Measurements from ENCODE around the gene ANP32A.
A peak's percentile ranks its signal among the peaks of the same experiment; 100 is the strongest.

Gene ANP32A

DNA sequence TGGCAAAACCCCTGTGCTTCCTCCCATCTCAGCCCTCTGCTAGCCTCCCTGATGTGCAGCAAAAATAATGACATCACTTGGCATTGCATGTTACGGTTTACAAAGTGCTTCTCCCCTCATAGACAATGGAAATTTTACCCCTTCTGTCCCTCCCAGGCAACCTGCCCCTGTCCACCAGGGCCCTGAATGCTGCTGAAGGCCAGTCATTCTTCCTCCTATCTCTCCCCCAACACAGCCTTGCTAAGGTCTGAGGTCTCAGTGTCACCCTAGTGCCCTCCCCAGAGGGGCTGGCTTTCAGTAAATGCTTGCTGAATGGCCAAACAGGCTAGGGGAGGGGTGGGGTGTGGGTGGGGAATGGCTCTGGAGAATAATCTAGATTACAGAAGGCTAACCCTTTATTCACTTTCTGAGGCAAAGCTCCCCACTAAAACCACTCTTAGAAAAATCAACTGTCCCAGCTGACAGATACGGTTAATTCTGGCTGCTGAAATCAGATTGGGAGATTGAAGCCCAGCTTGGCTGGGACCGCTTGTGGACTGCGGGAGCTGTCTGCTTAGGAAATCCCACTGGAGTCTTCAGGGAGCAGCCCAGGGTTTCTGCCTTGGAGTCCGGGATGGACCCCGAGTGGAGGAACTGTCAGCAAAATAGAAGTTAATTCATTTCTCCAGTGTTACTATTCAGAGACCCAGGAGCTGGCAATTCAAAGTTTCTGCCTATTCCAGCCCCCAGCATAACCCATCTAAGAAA is 22.9 kb downstream of the ANP32A start:
- no peak for DNase-seq (ENCODE audit: low spot score)

DNA sequence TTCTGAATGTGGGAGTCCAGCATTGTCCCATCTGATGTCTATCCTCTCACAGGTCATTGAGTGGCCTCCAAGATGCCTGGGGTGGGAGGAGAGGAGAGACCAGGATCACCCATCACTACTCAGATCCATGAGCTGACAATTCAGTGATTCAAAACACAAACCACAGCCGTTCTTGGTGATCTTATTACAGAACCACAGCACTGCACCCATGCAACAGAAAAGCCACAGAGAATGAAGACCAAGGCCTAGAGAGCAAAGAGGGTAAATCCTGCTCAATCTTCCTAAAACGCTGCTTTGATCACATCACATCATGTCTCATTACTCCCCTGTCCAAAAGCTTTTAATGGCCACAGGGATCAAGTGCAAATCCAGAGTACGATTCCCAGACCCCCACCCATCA is 23.5 kb downstream of the ANP32A start:
- DNase-seq (ENCODE audit: low spot score), result no peak

DNA sequence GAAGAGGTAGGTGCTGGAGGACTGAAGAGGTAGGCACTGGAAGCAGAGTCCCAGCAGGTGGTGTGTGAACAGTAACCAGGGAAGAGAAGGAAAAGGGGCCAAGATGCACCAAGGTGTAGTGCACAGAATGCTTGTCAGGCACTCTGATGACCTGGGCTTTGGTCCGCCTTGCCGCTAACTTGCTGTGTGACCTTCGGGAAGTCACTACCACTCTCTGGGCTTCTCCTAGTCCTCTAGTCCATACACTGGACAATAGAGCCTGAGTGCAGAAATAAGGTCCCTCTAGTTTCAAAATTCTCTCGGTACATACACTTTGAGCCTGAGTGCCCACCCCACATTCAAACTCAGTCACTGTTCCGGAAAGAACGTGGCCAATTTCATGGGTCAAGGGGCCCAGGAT is 24.1 kb downstream of the ANP32A start:
- DNase-seq (ENCODE audit: low spot score), result no peak

DNA sequence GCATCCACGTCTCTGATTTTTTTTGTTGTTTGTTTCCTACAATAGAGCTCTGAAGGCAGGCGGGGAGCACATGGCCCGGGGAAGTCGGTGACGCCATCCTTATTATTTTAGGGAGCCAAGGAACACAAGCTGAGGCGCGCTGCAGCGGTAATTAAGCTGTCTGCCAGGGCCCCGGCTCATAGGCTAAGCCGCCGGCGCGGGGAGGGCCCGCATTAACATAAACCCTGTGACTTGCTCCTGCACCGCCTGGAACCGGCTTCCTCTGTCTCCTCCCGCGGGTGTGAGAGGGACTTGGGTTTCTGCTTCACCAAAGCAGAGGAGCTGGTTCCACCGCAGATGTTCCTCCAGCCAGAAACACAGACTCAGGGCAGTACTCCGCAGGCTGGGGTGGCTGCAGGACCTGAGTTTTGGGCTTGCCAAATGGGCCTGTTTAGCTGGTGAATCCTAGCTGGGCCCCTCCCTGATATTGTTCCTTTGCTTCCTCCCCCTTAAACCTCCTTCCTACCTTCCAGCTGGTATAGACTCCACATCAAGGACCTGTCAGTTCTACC is 25.3 kb downstream of the ANP32A start:
- DNase-seq (ENCODE audit: low spot score), result peak; percentile 84

DNA sequence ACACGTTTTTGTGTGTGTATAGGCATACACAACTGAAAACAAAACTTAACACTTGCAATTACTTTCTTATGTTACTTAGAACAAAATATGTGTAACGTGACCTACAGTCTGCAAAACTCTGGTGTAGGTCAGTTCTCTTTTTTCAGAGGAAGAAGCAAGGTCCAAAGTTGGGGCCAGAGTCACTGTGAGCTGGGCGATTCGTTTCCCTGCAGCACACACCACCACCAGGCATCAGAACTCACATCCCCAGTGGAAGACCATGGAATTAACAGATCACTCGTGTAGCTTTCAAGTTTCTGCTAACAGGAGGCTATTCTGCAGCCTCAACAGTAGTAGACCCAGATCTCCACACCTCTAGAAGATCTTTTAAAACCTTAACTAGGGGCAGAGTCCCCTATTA is 25.8 kb downstream of the ANP32A start:
- DNase-seq (ENCODE audit: low spot score), result no peak

DNA sequence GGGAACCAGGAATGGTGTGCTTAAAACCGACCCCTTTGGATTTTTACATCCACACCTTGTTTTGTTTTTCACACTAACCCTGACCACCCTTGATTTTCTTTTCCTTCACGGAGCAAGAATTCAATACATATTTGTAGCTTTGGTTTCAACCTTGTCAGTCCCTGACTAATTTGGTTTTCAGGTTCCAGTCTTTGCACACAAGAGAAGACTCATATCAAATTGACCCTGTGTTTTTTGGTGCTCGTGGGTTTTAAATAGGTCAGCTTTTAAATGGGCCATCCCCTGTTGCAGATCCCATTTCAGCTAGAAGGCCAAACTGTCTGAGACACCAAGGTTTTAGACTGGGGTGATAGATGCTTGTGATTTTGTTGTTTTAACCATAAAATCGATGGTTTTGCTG is 26.4 kb downstream of the ANP32A start:
- no peak for DNase-seq (ENCODE audit: low spot score)

DNA sequence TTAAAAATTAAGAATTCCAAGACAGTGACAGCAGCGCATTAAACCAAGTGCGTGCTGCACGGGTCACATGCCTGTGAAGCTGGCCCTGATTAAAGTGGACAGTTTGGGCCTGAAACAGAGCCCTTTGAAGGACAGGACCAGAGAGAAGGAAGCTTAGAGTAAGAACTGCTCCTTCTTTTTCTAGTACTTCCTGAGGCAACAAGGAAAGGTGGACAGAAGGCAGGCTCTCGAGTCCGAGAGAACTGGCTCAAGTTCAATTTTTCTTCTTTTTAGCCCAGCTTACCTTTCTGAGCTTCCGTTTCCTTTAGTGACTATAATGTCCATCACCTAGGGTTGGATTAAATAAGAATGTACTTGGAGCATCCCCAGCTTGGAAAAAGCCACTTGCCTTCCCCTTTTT is 26.9 kb downstream of the ANP32A start:
- DNase-seq (ENCODE audit: low spot score), result no peak

DNA sequence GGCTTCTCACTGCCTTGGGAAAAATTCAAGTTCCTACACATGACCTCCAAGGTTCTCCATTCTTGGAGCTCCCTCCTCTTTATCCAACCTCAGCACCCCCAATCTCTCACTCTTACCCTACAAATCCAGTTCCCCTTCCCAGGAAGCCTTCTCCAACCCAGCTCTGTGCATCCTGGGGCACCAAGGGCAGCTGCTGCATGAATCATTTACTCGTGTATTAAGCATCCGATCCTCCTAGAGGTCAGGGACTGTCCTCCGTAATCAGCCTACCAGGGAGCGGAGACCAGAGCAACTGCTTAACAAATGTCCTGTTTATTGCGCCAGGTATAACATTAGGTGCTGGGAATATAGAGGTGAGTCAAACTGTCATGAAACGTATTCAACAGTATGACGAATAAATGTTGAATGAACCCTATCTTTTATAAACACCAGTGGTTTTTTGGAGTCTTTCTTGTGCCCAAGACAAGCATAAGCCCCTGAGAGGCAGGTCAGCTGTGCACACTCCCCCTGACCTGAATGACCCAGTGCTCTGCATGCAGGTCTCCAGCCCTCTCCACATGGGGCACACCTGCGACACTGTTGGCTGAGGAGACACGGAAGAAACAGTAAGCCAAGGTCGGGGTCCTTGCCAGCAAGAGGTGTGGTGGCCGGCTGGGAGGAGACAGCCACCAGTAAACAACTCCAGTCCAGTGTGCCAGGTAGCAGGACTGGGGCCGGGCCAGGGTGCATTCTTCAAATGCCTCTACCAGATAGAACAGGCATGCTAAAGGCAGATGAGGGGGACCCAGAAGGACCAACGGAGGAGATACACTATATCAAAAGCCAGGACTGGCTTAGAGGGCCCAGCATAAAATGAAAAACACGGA is 27.6 kb downstream of the ANP32A start:
- no peak for DNase-seq (ENCODE audit: low spot score)

DNA sequence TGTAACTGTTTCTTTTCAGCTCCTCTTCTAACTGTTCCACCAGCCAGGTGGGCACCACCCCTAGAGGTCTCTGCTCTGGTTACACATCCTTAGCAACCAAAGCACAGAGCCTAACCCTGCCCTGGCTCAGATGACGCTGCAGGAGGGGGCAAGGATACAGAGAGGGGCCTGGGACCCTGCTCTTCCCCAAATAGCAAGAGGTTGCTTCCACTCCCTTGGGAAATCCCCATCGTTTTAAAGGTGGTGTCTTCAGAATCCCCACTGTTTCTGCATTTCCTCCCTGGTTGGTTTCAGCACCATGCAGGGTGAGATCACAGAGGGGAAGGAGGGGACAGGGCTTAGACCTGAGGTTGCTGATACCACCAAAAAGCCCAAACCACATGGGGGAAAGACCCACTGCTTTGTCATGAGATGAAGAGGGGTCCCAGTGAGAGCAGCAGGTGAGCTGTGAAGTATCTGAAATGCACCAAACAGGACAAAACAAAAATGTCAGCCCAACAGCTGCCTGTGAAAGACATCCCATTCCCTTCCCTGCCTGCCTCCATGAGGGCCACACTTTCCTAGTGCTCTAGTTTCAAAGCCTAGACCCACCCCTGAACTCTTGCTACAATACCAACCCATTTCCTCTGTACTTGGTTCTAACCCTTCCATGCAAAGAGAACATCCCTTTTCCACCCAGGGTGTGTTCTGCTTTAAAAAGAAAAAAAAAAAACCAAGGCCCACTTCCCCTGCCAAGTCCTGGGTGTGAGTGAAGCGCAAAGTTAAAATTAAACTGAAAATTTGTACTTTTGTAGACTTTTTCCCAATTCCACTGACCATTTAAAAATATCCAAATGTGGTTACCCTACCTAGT is 29.0 kb downstream of the ANP32A start:
- DNase-seq (ENCODE audit: low spot score), result no peak

DNA sequence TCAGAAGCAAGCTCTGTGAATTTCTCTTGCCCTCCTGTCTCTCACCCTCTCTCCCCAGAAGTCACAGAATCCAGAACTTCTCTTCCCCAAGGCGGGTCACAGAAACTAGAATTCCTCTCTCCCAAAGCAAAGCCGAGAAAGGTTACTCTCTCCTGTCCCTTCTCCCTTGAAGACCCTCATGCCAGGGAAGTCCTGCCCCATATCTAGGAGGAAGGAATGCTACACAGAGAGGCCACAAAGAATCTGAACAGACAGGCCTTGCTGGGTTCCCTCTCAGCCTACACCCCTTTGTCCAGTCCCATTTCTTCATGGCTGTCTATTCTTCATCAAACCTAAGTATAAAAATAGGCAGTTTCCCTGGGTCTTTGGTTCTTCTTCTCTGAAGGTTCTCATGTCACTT is 29.8 kb downstream of the ANP32A start:
- DNase-seq (ENCODE audit: low spot score), result no peak

DNA sequence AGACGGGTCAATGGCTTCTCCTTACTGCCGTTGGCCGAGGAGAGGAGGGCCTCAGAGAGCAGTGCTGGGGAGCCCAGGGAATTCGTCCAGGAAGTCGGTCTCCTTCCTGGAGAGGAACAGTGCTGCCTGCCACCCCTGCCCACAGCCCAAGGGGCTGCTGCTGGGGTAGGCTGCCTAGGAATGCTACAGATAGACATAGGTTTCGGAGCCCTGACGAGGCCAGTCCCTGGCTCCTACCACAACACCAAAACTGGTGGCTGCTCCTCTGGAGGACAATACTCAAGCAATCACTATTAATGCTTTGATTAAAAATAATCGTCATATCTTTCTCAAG is 30.5 kb downstream of the ANP32A start:
- no peak for DNase-seq (ENCODE audit: low spot score)

DNA sequence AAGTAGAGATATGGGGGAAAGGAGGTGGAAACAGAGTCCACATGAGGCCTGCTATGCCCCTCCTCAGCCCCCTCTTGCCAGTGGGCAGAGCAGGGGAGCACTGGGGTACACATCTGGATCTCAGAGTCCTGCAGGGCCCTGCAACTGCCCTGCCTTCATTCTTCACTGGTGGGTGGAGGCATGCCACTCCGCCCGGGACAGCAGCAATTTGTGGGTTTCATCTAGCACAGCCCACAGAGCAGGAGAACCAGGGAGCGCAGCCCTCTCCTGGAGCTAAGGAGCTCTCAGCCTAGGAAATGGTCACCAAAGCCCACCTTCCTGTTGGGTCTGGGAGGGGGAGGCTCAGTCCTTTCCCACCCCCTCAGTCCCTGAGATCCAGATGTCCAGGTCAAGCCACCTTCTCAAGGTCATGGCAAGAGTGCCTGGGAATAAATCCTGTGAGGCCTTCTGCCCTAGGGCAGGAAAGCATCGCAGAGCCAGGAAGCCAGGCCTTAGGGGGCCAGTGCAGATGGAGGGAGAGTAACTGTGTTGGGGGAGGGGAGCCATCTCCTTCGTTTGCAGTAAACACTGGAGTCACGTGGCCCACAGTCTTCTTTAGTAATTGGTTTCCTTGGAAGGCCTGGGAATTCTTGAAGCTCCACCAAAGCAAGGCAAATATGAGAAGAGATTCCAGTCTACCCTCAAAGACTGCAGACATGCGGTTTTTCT is 31.0 kb downstream of the ANP32A start:
- no peak for DNase-seq (ENCODE audit: low spot score)

DNA sequence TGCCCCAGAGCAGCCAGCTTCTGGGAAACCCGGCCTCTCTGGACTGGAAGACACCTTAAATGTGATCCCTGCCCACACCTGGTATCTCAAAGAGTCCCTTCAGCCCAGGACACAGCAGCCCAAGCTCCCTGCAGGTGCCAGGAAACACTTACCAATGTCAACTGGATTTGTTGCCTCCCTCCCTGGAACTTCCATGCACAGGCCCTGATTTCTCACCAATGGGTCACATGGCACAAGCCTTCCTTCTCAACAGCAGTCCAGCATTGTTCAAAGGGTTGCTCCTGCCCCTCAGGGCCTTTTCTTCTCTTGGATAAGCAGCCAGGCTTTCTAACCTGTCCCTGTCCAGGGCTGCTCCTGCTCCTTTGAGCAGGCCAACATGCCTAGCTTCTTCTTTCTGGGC is 31.6 kb downstream of the ANP32A start:
- DNase-seq (ENCODE audit: low spot score), result no peak

DNA sequence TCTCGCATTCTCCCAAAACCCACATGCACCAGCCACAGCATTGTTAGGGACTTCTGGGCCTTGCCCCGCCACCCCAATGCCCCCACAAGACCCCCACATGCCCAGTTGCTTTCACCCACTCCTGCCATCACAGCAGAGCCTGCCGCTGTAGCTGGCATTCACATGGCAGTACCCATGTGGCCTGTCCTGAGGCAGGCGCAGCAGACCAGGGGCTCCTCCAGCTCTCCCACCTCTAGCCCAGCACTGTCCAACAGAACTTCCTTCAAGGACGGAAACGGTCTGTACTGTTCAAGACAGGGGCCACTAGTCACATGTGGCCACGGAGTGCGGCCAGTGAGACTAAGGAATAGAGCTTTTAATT is 32.5 kb downstream of the ANP32A start:
- DNase-seq (ENCODE audit: low spot score), result no peak

DNA sequence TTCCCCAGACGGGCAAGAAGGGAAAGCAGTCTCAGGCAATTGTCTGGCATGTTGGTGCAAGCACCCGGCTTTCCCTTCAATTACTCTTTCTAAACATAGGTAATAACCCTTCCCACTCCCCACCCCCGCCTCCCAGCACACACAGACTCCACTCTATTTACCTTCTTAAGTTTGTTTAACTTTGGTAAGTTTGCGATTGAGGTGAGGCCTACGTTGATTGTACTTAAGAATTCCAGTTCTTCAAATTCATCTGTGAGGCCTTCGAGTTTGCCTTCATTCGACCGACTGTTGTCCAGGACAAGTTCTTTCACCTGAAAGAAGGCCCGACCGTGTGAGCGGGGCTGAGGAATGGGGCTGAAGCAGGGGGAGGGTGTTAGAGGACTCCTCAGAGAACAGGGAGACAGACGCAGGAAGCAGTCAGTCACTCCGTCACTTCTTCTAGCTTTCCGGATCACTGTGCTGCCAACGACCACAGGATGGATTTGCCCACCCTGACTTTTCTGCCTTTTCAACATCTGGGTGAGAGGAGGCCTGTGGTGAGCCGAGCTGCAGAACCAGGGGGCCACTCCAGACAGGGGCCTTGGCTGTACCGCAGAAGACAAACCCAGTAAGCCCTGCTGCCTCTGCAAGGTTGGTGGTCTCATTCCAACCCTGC is 33.0 kb downstream of the ANP32A start:
- no peak for DNase-seq (ENCODE audit: low spot score)

DNA sequence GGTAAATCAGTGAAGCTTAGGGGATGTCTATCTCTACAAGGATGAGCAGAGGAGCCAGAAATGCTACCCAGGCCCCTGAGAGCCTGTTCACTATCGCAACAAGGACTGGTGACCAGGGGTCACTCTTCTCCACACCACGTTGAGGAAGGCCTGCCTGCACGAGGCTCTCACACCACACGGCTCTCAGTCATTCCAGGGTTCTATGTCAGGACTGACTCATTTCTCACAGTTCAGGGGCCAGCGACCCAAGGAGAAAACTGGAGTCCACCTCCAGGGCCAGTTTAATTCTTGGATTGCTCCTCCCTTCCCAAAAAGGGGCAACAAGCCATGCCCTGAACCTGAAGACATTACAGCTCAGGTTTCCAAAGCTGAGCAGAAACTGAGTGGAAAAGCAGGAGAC is 33.9 kb downstream of the ANP32A start:
- no peak for DNase-seq (ENCODE audit: low spot score)

DNA sequence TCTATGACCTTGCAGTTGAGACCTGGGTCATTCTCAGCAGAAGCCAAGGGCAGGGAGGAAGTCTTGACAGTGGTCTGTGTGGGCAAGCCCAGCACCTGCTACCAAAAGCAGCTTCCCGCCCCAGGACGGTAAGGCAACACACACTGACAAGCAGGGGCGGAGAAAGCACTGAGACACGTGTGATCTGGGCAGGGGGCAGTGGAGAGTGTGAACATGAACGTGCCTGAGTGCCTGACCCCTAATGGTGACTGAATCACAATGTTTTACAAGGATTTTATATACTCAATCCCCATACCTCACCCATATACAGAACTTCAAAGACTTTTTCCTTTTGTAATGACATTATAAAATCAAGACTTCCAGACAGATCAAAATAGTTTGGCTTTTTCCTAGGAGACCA is 35.2 kb downstream of the ANP32A start:
- no peak for DNase-seq (ENCODE audit: low spot score)

DNA sequence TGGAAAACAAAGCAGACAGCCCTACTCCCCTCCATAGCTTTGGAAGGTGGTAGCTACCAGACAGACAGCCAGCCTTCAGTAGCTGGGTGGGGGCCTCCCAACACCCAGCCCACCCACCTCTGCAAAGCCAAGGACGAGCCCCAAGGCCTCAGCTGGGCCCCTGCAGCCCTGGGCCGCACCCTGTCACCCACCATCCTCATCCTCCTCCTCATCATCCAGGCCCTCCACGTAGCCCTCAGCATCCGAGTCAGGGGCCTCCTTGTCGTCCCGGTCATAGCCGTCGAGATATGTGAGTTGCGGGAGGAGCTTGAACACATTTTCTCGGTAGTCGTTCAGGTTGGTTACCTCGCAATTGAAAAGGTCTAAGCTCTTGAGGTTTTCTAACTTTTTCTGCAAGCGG is 36.5 kb downstream of the ANP32A start:
- no peak for DNase-seq (ENCODE audit: low spot score)

DNA sequence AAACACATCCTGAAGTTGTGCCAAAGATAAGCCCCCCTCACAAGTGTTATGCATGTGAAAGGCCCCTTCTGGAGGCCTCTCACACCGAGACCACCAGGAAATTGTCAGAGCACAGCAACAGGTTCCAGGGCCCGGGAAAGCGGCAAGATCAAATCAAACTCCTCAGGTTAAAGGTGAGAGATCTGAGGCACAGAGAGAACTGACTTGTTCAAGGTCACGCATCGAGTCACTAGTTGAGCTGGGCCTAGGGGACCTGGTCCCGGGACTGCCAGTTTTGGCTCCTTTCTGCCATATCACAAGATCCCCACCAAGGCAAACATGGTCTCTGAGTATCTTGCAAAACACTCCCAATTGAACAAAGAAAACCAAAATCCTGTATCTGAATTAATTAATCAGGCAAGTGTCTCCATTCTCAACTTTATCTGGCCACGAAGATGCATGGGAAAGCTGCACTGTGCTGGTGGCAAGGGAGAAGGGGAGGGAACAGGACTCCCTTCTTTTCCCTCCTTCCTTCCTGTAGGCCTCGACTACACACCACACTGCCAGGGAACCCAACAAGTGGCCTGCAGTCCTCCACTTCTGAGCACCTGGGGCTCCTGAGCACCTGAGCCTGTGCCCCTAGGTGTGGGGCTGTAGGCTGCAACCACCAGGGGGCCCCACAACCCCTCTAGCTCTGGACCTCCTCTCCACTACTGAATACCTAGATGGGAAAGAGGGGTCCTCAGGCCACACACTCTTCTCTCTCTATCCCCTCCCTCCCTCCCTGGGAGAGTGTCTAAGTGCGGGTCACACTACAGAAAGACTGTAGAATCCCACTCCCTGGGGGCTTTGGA is 37.3 kb downstream of the ANP32A start:
- peak; percentile 2 for DNase-seq (ENCODE audit: low spot score)

DNA sequence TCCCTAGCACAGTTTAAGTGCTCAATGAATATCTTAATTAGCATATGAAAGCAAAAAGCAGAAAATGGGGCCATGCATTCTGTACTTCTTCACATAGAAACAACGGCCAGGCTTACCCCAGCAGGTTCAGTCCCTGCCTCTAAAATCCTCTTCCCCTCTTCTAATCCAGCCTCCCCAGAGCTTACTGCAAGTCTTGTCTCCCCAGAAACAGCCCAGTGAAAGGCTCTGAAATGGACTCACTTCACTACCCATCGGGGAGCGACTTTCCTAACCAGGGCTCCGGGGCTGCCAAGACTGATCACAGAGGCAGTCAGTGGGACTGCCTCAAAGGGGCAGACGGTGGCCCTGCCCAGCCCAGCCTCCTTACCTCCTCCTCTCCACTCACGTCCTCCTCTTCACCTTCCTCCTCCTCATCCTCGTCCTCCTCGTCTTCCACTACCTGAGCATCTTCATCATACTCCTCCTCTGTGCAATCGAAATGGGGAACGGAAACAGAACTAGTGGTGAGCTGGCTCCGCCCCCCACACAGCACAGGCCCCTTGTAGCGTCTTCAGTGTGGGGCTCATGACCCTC is 38.0 kb downstream of the ANP32A start:
- peak; percentile 38 for DNase-seq (ENCODE audit: low spot score)
